ENCODE results near the gene SNCG.
A peak's percentile ranks its signal among the peaks of the same experiment; 100 is the strongest.
"Not testable (repeated sequence)": the region's sequence is repeated elsewhere in the genome, so short reads cannot be mapped to it uniquely, and the experiment has no call there.

Gene SNCG

DNA sequence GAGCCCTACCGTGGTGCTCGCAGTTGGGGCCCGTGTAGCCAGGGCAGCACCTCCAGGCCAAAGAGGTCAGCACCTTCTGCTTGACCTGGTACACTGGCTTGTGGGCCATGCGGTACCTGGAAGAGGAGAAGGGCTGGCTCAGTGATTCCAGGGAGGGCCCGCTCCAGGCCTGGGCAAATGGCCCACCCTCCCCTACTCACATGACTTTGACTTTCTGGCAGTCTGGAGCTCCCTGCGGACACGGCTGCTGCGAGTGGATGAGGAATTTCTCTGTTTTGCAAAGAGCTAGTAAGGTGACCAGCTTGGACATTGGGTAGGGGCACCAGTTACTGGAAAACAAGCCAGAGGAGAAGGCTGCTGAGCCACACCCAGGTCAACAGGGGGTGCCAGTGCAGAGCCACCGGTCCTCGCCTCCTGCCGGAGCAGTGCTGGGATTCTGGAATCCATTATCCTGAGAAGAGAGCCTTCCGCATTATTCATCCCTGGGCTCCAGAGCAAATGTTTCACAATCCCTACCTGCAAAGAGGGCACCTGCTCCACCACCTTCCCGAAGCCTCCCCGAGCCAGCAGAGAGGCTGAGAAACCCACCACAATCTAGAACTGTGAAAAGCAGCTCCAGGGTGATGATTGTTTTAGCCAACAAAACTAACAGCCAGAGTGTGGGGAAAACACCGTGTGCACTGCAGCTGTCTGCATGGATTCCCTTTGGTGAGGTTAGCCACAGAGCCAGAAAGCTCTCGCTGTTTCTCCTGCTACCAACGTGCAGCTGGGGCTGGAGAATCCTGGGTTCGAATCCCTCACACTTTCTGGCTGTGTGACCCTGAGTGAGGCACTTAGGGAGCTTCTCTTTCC lies 12.8 kb upstream of the SNCG start:
- peak; percentile 63 for DNase-seq

DNA sequence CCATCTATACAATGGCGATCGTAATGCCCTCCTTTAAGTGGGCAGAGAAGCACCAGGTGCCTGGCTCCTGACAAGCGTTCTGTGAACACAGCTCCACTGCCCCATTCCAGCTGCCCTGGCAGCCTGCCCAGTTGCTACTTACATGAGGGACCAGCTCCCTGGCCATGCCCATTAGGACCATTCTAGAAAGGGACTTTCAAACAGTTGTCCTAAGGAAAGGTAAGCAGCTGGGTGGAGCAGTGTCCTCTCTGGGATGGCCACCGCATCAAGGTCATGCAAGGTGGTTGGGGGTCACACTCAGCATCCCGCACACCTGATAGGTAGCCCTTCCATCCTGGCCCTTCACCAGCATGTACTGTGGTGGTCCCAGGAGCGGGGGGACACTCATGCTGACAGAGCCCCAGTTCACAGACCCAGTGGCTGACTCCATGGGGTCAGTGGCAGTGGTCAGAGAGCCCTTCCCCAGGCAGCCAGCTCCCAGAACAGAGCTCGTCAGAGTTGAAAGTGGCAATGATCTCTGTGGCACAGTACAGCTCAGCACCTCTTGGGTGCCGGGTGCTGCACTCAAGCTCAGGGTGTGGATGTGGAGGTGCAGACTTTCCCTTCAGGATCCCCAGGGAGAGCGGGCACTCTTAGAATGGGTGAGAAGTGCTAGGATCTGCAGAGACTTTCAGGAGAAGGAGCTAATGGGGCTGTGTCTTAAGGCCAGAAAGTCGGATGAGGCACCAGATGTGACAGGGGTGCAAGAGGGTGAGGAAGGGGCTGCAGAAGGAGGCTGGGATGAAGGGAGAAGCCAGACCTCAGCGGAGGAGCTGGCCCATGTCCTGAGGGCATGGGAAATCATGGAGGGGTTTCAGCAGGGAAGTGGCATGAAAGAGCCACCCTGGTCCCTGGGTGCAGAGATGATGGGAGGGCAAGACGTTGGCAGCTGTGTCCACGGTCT lies 11.9 kb upstream of the SNCG start:
- DNase-seq: peak; percentile 26

DNA sequence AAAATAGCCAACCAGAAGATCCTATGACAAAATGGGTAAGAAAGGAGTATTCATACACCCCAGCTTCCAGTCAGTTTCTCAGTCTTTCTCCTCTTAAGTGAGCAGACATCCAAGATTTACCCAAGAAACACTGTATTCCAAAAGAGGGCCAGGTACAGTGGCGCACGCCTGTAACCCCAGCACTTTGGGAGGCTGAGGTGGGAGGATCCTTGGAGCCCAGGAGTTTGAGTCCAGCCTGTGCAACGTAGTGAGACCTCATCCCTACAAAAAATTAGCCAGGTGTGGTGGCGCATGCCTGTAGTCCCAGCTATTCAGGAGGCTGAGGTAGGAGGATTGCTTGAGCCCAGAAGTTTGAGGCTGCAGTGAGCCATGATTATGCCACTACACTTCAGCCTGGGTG lies 10.6 kb upstream of the SNCG start:
- not testable (repeated sequence) for DNase-seq

DNA sequence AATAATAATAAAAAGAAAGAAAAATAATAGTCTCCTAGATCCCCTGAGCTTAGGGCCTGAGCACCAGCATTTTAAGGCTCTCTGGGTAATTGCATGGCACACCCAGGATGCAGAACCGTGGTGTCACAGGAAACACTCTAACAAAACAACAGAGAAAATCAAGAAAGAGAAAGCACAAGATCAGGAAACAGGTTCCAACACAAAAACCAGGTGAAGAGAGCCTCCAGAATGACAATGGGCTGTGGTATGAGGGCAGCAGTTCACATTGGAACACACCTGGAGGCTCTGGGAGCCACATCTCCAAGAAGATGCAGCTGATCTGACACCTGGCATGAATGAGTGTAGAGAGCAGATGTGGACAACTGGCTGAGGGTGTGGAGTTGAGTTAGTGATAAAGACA lies 8.1 kb upstream of the SNCG start:
- no peak for DNase-seq

DNA sequence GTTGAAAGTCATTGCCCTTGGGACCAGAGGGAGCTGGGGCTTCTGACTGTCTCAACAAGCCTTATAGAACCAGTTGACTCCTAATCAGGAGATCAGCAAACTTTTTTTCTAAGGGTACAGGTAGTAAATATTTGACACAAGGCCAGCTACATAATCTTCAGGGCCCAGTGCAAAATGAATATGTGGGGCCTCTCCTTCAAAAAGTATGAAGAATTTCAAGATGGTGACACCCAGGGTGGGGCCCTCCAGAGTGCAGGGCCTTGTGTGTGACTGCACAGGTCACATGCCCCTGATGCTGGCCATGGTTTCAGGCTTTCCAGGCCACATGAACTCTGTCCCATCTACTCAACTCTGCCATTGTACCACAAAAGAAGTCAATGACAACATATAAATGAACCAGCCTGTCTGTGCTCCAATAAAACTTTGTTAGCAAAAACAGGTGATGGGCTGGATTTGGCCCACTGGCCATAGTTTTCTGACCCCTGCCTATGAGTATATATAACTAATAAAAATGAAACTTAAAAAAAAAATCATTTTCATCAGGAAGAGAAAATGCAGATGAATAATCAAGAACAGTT lies 7.1 kb upstream of the SNCG start:
- no peak for DNase-seq

DNA sequence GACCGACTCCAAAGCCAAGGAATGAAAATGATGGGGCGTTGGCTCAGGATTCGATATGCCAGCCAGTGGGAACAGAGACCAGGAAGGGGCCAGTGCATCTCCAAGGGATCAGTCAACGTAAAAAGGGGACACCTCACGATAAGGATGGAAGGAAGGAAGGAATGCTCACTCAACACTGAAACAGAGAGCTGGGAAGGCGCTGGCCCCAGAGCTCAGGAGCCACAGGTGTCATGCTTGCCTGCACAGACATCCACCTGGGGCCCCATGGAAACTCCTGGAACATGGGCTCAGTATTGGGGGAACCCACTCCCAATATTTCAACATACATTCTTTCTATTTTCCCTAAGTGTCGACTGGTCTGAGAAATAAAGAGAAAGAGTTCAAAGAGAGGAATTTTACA lies 6.3 kb upstream of the SNCG start:
- no peak for DNase-seq

DNA sequence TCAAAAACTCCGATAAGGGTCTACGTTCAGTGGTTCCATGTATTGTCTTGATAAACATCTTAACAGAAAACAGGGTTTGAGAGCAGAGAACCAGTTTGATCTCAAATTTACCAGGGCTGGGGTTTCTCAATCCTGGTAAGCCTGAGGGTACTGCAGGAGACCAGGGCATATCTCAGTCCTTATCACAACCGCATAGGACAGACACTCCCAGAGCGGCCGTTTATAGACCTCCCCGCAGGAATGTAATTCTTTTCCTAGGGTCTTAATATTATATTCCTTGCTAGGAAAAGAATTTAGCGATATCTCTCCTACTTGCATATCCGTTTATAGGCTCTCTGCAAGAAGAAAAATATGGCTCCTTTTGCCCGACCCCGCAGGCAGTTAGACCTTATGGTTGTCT lies 5.7 kb upstream of the SNCG start:
- not testable (repeated sequence) for DNase-seq

DNA sequence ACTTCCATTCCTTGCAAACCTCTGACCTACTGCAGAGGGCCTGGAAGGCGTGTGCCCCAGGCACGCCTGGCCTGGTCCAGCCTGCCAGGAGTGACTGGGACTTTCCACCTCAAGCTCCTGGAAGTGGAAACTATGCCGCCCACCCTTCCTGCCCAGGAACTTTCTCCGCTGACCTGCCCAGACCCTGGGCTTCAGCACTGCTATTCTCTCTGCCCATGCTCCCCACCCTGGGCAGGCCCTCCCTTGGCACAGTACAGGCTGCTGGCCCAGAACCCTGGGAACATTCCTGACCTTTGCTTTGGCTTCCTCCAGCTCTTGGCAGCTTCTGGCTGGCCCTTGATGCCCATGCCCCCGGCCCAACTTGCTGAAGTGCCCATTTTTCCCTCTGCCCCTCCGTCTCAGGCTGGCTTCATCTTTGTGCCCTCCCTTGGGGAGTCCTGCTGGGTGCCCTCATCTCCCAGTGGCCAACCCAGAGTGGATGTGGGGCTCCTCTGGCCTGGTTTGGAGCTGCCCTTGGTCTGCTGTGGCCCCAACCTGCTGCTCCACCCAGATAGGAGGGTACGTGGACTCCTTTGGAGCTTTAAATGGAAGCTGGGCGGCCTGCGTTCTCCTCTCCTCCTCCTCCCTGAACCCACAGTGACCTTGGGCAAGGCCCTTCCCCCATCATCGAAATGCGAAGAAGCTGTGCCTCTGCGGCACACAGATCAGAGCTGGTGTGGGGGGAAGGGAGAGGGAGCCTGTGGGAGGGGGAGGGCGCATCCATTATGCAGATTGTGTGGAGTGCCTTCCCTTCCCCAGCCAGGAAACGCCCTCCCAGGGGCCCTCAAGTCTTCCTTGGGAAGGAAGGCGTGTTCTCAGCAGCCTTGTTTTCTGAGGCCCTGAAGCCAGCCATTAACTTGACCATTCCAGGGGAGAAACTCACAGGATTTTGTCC lies 4.4 kb upstream of the SNCG start:
- no peak for DNase-seq

DNA sequence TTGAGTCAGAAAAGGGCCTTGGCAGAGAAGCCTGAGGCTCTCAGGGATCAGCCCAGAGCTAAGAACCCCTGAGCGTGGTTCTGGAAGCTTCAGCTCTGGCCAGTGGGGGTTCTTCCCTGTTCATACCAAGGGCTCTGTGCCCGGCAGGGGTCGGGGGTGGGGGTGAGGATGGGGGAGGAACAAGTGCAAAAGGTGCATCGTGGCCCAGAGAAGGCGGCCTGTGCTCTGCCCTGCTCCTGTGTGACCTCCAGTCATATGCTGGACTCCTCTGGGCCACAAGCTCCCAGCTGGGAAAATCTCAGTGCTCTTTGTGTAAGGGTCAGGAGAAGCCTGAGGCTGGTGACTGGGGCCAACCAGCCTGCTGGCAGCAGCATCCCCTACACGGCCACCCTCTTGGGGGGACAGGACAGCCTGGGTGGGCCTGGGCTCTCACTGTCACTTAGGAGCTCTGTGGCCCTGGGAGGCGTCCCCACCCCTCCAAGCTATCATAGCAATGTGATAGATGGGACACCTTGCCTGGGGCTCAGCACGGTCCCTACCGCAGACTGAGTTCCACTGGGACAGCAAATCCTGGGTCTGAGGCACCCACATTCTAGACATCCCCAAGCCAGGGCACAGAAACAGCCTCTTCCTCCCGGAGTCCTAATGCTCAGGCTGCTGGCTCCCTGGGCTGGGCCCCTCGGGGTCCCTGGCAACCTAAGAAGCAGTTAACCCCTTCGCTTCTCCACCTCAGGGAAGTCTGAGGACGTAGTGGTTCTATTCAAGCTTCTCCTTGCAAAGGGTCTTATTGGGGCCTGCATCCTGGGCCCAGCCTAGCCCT lies 3.5 kb upstream of the SNCG start:
- DNase-seq: no peak

DNA sequence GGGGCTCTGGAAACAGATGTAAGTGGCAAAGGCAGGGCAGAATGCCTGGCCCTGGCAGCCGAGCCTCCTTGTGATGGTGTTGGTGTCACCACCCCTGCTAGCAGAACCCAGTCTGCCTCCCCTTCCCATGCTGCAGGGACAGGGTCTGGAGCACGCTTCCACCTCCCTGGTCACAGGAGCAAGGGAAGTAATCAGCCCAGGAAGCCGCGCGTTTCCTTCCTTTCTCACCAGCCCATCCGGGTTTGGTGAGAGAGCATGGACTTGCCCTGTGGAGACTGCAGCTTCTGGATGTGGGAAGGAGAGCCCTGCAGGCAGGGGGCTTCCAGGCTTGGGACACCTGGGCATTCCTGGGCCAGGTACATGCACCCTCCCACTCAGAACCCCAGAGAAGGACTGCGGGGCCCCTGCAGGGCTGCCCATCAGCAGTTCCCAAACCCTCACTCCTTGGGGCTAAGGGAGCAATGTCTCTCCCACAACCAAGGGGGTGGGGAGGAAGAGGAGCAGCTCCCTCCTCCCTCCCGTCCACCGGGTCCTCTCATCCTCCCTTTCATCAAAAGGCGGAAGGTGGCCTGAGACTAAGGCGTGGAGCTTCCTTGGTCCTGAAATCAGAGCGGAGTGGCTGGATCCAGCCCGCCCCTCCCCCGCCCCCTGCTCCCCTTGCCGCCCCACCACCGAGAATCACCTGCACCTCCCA lies 2.8 kb upstream of the SNCG start:
- DNase-seq: no peak

DNA sequence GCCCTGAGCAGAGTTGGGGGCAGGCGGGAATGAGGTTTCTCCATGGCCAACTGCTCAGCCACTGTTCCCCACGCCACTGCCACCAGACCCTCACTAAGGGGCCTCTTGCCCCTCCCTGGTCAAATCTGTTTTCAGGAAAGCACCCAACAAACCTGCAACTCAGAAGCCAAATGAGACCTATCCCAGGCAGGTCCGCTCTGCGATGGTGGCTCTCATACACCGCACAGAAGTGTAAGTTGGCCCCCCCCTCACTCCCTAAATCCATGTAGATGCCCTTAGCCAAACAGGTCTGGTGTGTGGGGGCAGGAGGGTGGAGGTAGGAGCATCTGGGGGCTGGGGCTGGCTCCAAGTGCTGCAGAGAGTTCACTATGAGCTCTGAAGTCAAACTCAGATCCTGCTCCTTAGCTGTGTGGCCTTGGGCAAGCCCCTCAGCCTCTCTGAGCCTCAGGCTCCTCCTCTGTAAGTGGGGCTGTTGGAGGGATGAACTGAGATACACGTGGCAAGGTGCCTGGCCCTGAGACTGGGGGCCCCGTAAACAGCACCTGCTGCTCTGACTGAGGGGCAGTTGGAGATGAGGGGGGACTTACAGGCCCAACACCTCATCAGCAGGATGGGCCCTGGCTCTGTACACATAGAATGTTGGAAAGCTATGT lies 2.1 kb upstream of the SNCG start:
- DNase-seq: no peak

DNA sequence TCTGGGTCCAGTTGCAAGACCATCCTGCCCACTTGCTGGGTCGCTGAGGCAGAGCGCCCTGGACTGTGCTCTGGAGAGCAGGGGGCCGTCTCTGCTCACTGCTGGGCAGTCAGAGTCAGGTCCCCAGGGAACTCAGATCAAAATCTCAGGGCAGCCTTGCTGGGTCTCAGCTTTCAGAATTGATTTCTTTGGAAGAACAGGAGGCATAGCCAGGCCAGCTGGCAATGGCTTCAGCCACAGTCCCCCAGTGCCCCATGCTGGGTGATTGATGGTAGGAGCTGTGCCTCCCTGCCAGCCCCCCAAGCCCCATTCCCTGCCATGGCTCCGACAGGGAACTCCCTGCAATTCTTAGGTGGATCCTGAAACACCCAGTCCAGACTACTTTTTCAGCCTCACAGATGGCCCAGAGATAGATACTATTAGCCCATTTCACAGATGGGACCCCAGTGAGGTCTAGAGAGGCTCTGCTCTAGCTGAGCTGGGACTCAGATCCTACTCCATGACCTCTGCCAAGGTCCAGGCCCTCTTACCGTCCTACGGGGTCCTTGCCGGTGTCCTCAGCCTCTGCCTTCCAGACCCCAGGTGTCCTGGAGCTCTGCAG lies 1.5 kb upstream of the SNCG start:
- DNase-seq: no peak

DNA sequence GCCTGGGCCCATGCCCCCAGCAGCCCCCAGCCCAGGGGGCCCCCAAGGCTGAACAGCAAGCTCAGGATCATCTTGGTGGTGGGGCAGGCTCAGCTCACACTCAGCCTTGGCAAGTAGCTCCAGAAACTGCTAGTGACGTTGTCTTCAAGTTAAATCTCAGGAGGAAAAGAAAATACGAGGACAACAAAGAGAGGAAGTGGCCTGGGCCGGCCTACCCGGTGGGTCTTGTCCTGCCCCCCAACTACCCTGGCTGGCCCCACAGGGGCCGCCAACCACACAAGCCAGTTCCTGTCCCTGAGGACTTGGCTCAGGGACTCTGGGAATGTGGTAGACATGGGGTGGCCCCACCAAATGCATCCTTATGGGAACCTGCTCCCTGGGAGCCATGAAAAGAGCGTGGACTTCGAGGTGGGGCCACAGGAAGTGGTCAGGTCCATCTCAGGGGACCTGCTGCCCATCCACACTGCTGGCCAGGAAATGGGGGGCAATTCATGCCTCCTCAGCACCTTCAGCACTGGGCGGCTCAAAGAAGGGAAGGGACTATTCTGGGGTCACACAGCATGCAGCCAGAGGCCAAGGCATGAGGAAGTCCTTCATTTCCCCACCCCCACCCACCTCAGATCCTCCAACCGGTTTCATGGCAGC lies 806 bp upstream of the SNCG start, which contains the start of gene MMRN2:
Gene MMRN2 (minus strand): TSS at position 145 of the 645 bp plus-strand sequence. CDS start 74 bp downstream, at position 71.
- DNase-seq: no peak

DNA sequence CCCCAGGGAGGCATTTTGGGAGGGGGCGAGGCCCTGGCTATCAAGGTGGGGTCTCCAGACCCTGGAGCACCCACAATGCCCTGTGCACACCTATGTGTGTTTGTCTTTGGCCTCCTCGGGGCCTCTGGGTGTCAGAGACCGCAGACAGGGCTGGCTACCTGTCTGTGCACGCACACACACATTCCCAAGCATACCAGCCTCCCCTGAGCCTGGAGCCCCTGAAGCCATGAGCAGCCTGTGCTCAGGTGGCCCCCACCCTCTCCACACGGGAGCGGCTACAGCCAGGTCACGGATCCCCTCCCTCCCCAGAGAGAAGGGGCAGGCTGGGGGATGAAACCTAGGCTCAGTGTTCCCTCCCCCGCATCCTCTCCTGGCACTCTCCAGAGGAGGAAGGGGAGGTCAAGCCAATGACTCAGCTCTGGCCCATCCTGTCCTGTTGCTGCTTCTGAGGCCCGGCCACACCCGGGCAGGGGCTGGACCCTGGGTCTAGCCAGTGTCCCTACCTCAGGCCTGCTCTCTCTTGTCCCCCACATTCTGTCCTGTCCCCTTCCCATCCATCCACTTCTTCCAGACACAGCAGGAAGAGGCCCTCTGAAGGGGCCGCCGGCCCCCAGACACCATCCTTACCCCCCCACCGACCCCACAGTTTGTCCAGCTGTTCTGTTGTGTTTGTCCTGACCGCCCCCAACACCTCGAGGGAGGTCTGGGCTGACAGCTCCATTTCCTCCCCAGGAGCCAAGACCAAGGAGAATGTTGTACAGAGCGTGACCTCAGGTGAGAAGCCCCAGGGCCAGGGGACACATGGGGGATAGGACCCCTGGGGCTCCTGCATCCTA lies 720 bp downstream of the SNCG start:
- DNase-seq: peak; percentile 28

DNA sequence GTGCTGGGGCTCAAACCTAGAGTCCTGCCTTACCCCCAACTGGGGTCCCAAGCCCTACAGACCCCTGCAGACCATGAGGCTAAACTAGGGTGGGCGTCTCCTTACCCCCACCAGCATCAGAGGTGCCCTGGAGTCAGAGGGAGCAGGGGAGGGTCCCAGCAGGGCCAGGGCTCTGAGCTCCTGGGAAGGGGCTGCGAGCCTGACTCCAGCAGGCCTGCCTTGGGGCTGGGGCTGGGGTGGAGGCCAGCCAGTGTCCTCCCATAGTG lies 1.3 kb downstream of the SNCG start:
- DNase-seq: no peak

DNA sequence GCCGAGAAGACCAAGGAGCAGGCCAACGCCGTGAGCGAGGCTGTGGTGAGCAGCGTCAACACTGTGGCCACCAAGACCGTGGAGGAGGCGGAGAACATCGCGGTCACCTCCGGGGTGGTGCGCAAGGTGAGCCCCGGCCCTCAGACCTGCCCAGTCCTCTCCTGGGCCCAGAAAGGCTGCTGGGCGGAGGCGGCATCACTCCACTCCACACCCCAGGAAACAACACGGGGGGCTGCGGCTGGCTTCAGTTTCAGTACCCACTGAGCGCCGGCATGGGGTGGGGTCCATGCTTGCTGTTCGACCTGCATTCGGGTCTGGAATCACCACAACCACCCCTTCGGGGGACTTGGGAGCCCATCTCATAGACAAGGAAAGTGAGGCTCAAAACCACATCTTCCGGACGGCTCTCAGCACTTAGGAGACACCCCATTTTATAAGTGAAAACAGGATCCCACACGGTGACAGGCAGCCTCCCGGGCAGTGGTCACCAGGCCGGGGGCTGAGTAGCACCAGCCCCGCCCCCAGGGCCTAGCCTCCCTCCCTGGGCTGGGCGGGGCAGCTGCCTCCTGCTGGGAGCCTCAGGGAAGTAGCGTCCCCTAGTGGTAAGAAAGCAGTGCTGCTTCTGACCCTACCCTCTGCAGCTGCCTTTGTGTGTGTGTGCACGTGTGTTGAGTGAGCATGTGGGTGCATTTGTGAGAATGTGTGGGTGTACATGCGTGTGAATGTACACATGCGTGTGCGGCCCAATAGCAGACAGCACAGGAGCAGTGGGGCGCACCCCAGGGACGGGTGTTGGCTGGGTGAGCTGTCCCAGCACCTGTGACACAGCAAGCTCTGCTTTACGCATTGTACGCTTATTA lies 1.8 kb downstream of the SNCG start:
- DNase-seq: peak; percentile 12

DNA sequence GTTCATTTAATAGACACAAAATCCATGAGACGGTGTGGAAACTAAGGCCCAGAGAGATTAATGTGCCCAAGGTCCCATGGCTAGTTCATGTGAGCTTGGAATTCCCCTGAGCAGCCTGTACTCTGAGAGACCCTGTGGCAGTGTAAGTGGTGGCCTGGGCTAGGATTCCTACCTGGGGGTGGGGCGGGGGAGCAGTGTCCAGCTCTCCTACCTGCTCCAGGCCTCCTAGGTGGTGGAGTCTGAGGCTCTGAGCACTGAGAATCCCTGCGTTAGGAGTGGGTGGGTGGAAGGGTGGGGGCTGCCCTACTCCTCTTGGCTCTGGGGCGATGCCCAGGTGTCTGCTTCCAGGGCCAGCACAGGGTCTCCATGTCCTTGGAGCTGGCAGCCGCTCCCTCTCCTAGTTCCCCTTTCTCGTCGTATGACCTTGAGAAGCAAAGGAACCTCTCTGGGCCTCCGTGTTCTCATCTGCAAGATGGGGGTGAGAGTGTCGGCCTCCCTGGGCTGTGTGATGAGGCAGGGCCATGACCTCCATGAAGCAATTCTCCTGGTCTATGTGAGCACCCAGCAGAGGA lies 2.5 kb downstream of the SNCG start:
- no peak for DNase-seq
